ENCODE results near the gene SCRN1.
"Not testable (repeated sequence)": the region's sequence is repeated elsewhere in the genome, so short reads cannot be mapped to it uniquely, and the experiment has no call there.

Gene SCRN1

GRCh38 chr7:29891766-29892165 lies 97.8 kb downstream of the SCRN1 start:
- WGBS, 2 experiments (ENCODE audit: insufficient coverage in 2 of 2): 76 to 90% methylated on average over 2 of the region's 4 CpGs
- Histone ChIP-seq H3K36me3 (ENCODE audit: control insufficient read depth, insufficient read depth, low read length) (no peaks in the 10 kb centered on the region), H3K27ac (ENCODE audit: low read depth, low read length, severe bottlenecking) (no peak overlapping the region), H3K4me3 (ENCODE audit: extremely low read depth, insufficient read depth, low read length, poor library complexity, severe bottlenecking) (no peak overlapping the region), H3K4me1 (ENCODE audit: control insufficient read depth, insufficient read depth, low read length, poor library complexity, severe bottlenecking) (no peaks in the 10 kb centered on the region), H3K9me3 (ENCODE audit: control insufficient read depth, low read length) (no peaks in the 10 kb centered on the region)

- not testable (repeated sequence) for H3K4me3 ChIP-seq (ENCODE audit: extremely low read depth, insufficient read depth, low read length, poor library complexity, severe bottlenecking)
- 80 to 100% methylated on average over 1 to 2 of the region's 14 CpGs for WGBS, 2 experiments (ENCODE audit: insufficient coverage in 2 of 2)
Measured at GRCh38 chr7:29890786-29891185, 98.8 kb downstream of the SCRN1 start.

GRCh38 chr7:29890251-29890650 lies 99.3 kb downstream of the SCRN1 start:
- H3K4me1 ChIP-seq (ENCODE audit: control insufficient read depth, insufficient read depth, low read length, poor library complexity, severe bottlenecking): no peaks in the 10 kb centered on the region
- no peak overlapping the region for H3K27ac ChIP-seq (ENCODE audit: low read depth, low read length, severe bottlenecking)
- H3K36me3 ChIP-seq (ENCODE audit: control insufficient read depth, insufficient read depth, low read length): no peaks in the 10 kb centered on the region
- H3K4me3 ChIP-seq (ENCODE audit: extremely low read depth, insufficient read depth, low read length, poor library complexity, severe bottlenecking): no peak overlapping the region
- 87 to 100% methylated on average over 4 of the region's 4 CpGs for WGBS, 2 experiments (ENCODE audit: insufficient coverage in 2 of 2)
- no peaks in the 10 kb centered on the region for H3K9me3 ChIP-seq (ENCODE audit: control insufficient read depth, low read length)

More at GRCh38 chr7:29890786-29891185, 98.8 kb downstream of the SCRN1 start:
- not testable (repeated sequence) for H3K27ac ChIP-seq (ENCODE audit: low read depth, low read length, severe bottlenecking); H3K36me3 ChIP-seq (ENCODE audit: control insufficient read depth, insufficient read depth, low read length); H3K4me1 ChIP-seq (ENCODE audit: control insufficient read depth, insufficient read depth, low read length, poor library complexity, severe bottlenecking); H3K9me3 ChIP-seq (ENCODE audit: control insufficient read depth, low read length)

GRCh38 chr7:29889288-29889687 lies 100.3 kb downstream of the SCRN1 start:
- WGBS, 2 experiments (ENCODE audit: insufficient coverage in 2 of 2): 90 to 93% methylated on average over 5 of the region's 5 CpGs
- H3K27ac ChIP-seq (ENCODE audit: low read depth, low read length, severe bottlenecking): no peak overlapping the region
- H3K9me3 ChIP-seq (ENCODE audit: control insufficient read depth, low read length): no peaks in the 10 kb centered on the region
- H3K4me3 ChIP-seq (ENCODE audit: extremely low read depth, insufficient read depth, low read length, poor library complexity, severe bottlenecking): no peak overlapping the region
- H3K36me3 ChIP-seq (ENCODE audit: control insufficient read depth, insufficient read depth, low read length): no peaks in the 10 kb centered on the region
- H3K4me1 ChIP-seq (ENCODE audit: control insufficient read depth, insufficient read depth, low read length, poor library complexity, severe bottlenecking): no peaks in the 10 kb centered on the region

- no peaks in the 10 kb centered on the region for H3K9me3 ChIP-seq (ENCODE audit: control insufficient read depth, low read length)
- no peak overlapping the region for H3K27ac ChIP-seq (ENCODE audit: low read depth, low read length, severe bottlenecking)
- no peak overlapping the region for H3K4me3 ChIP-seq (ENCODE audit: extremely low read depth, insufficient read depth, low read length, poor library complexity, severe bottlenecking)
- WGBS, 2 experiments (ENCODE audit: insufficient coverage in 2 of 2): 87 to 91% methylated on average over 5 to 7 of the region's 7 CpGs
- H3K4me1 ChIP-seq (ENCODE audit: control insufficient read depth, insufficient read depth, low read length, poor library complexity, severe bottlenecking): no peaks in the 10 kb centered on the region
- no peaks in the 10 kb centered on the region for H3K36me3 ChIP-seq (ENCODE audit: control insufficient read depth, insufficient read depth, low read length)
Measured at GRCh38 chr7:29888006-29888405, 101.6 kb downstream of the SCRN1 start.

- 92 to 100% methylated on average over 2 of the region's 2 CpGs for WGBS, 2 experiments (ENCODE audit: insufficient coverage in 2 of 2)
Measured at GRCh38 chr7:29886827-29887226, 102.8 kb downstream of the SCRN1 start.

GRCh38 chr7:29885626-29886025 lies 104.0 kb downstream of the SCRN1 start:
- no peak overlapping the region for H3K27ac ChIP-seq (ENCODE audit: low read depth, low read length, severe bottlenecking)
- 82 to 100% methylated on average over 1 to 2 of the region's 3 CpGs for WGBS, 2 experiments (ENCODE audit: insufficient coverage in 2 of 2)

More at GRCh38 chr7:29886827-29887226, 102.8 kb downstream of the SCRN1 start:
- no peak overlapping the region for H3K4me3 ChIP-seq (ENCODE audit: extremely low read depth, insufficient read depth, low read length, poor library complexity, severe bottlenecking)
- H3K27ac ChIP-seq (ENCODE audit: low read depth, low read length, severe bottlenecking): no peak overlapping the region
- no peaks in the 10 kb centered on the region for H3K36me3 ChIP-seq (ENCODE audit: control insufficient read depth, insufficient read depth, low read length)
- H3K4me1 ChIP-seq (ENCODE audit: control insufficient read depth, insufficient read depth, low read length, poor library complexity, severe bottlenecking): no peaks in the 10 kb centered on the region
- no peaks in the 10 kb centered on the region for H3K9me3 ChIP-seq (ENCODE audit: control insufficient read depth, low read length)

GRCh38 chr7:29884399-29885272 lies 105.0 kb downstream of the SCRN1 start:
- Histone ChIP-seq H3K4me1 (ENCODE audit: control insufficient read depth, insufficient read depth, low read length, poor library complexity, severe bottlenecking) (no peaks in the 10 kb centered on the region), H3K27ac (ENCODE audit: low read depth, low read length, severe bottlenecking) (no peak overlapping the region), H3K36me3 (ENCODE audit: control insufficient read depth, insufficient read depth, low read length) (no peaks in the 10 kb centered on the region), H3K9me3 (ENCODE audit: control insufficient read depth, low read length) (no peaks in the 10 kb centered on the region), H3K4me3 (ENCODE audit: extremely low read depth, insufficient read depth, low read length, poor library complexity, severe bottlenecking) (no peak overlapping the region)
- 40 to 63% methylated on average over 11 of the region's 28 CpGs for WGBS, 2 experiments (ENCODE audit: insufficient coverage in 2 of 2)

More at GRCh38 chr7:29885626-29886025, 104.0 kb downstream of the SCRN1 start:
- H3K4me3 ChIP-seq (ENCODE audit: extremely low read depth, insufficient read depth, low read length, poor library complexity, severe bottlenecking): no peak overlapping the region
- H3K36me3 ChIP-seq (ENCODE audit: control insufficient read depth, insufficient read depth, low read length): no peaks in the 10 kb centered on the region
- H3K9me3 ChIP-seq (ENCODE audit: control insufficient read depth, low read length): no peaks in the 10 kb centered on the region
- H3K4me1 ChIP-seq (ENCODE audit: control insufficient read depth, insufficient read depth, low read length, poor library complexity, severe bottlenecking): no peaks in the 10 kb centered on the region

GRCh38 chr7:29883462-29884398 lies 105.9 kb downstream of the SCRN1 start:
- H3K36me3 ChIP-seq (ENCODE audit: control insufficient read depth, insufficient read depth, low read length): no peaks in the 10 kb centered on the region
- H3K4me3 ChIP-seq (ENCODE audit: extremely low read depth, insufficient read depth, low read length, poor library complexity, severe bottlenecking): no peak overlapping the region
- no peaks in the 10 kb centered on the region for H3K9me3 ChIP-seq (ENCODE audit: control insufficient read depth, low read length)
- 28 to 72% methylated on average over 7 to 20 of the region's 46 CpGs for WGBS, 2 experiments (ENCODE audit: insufficient coverage in 2 of 2)
- H3K4me1 ChIP-seq (ENCODE audit: control insufficient read depth, insufficient read depth, low read length, poor library complexity, severe bottlenecking): no peaks in the 10 kb centered on the region
- no peak overlapping the region for H3K27ac ChIP-seq (ENCODE audit: low read depth, low read length, severe bottlenecking)

- H3K9me3 ChIP-seq (ENCODE audit: control insufficient read depth, low read length): no peaks in the 10 kb centered on the region
- no peak overlapping the region for H3K27ac ChIP-seq (ENCODE audit: low read depth, low read length, severe bottlenecking)
- 100% methylated on average over 1 of the region's 1 CpG for WGBS, 2 experiments (ENCODE audit: insufficient coverage in 2 of 2)
- no peak overlapping the region for H3K4me3 ChIP-seq (ENCODE audit: extremely low read depth, insufficient read depth, low read length, poor library complexity, severe bottlenecking)
- H3K36me3 ChIP-seq (ENCODE audit: control insufficient read depth, insufficient read depth, low read length): no peaks in the 10 kb centered on the region
- no peaks in the 10 kb centered on the region for H3K4me1 ChIP-seq (ENCODE audit: control insufficient read depth, insufficient read depth, low read length, poor library complexity, severe bottlenecking)
Measured at GRCh38 chr7:29882481-29882880, 107.1 kb downstream of the SCRN1 start.
